CD4-positive, alpha-beta T cell (primary cell): Measurements from ENCODE around the gene PCDHGC4. TPM values are rescaled to one million over a fixed set of nuclear protein-coding genes. Genes with fewer than 3 reads are reported as not detected.

ENCODE experiments used
- ATAC-seq: fragments of 200-7000 bp; cut with Tn5 transposase; one replicate; pipeline ENCODE4 v1.10.0; 2022; ENCODE audit warnings: mild to moderate bottlenecking; ENCODE audit not compliant: poor library complexity
- CTCF ChIA-PET: fragments of 350-600 bp; sonication (Branson Sonifier 250); formaldehyde crosslinking; loops from one replicate; lab custom pipeline; 2021; ENCODE audit warnings: antibody characterized with exemption, inconsistent platforms; lab: Charles Lee
- POLR2A ChIA-PET: fragments of 350-600 bp; sonication (Branson Sonifier 250); formaldehyde crosslinking; loops from one replicate; lab custom pipeline; 2021; ENCODE audit warnings: antibody characterized with exemption, inconsistent platforms; lab: Charles Lee
- DNase-seq, 14 experiments: peaks; one replicate each; pipeline ENCODE4 v3.0.0-alpha.2; 2013 to 2020; ENCODE audit warnings: mixed read lengths in 2 of 14
- H3K27ac ChIP-seq, 2 donors: one replicate each; pipeline versions ENCODE4 v1.5.1 to v1.7.0; 2013; ENCODE audit warnings: low read length in 2 of 2, low read depth in 1 of 2, mild to moderate bottlenecking in 1 of 2
- H3K27me3 ChIP-seq, 2 experiments: 1 replicate in 1 of 2; 2 replicates in 1 of 2; pipeline versions ENCODE4 v1.6.1 to v1.7.0; 2013; ENCODE audit warnings: low read length in 2 of 2, control low read depth in 1 of 2, mild to moderate bottlenecking in 1 of 2, moderate library complexity in 1 of 2; ENCODE audit not compliant: insufficient read depth in 2 of 2, control insufficient read depth in 1 of 2
- H3K36me3 ChIP-seq: one replicate; pipeline ENCODE4 v1.6.1; 2013; ENCODE audit warnings: low read length, control low read depth; ENCODE audit not compliant: insufficient read depth
- H3K4me1 ChIP-seq: one replicate; pipeline ENCODE4 v1.6.1; 2013; ENCODE audit warnings: low read length, control low read depth; ENCODE audit not compliant: insufficient read depth
- H3K4me3 ChIP-seq: one replicate; pipeline ENCODE4 v1.5.1; 2013; ENCODE audit warnings: mild to moderate bottlenecking, low read length, moderate library complexity
- H3K9me3 ChIP-seq, 2 experiments: 1 replicate in 1 of 2; 2 replicates in 1 of 2; pipeline versions ENCODE4 v1.6.1 to v1.7.0; 2013; ENCODE audit warnings: low read length in 2 of 2, mild to moderate bottlenecking in 2 of 2, control low read depth in 1 of 2, moderate library complexity in 1 of 2; ENCODE audit not compliant: control insufficient read depth in 1 of 2, insufficient read depth in 1 of 2
- H3K27ac Mint-ChIP-seq: one replicate; pipeline ENCODE4 v1.8.0; 2020; ENCODE audit warnings: mixed read lengths
- H3K27me3 Mint-ChIP-seq: one replicate; pipeline ENCODE4 v1.8.0; 2021; ENCODE audit warnings: mixed read lengths
- H3K36me3 Mint-ChIP-seq: one replicate; pipeline ENCODE4 v1.8.0; 2021; ENCODE audit warnings: low read depth, mixed read lengths
- H3K4me1 Mint-ChIP-seq: one replicate; pipeline ENCODE4 v1.8.0; 2021; ENCODE audit warnings: low read depth, mixed read lengths
- H3K4me3 Mint-ChIP-seq: one replicate; pipeline ENCODE4 v1.8.0; 2020; ENCODE audit warnings: mild to moderate bottlenecking, mixed read lengths
- H3K9me3 Mint-ChIP-seq: one replicate; pipeline ENCODE4 v1.8.0; 2020; ENCODE audit warnings: mixed read lengths
- intact Hi-C, 2 experiments: fragments of 100-400 bp; cut with DNase I in 1 of 2; cut with micrococcal nuclease in 1 of 2; formaldehyde crosslinking; loops; one replicate each; pipeline versions ENCODE4 v1.15.1 to v1.9.0; 2023 to 2025; cut with DNase I, micrococcal nuclease
- total RNA-seq, 174 experiments: library from RNA in 2 of 174; stranded (reverse) in 2 of 174; gene quantifications; one replicate each; pipeline ENCODE4 v1.2.3 and lab custom pipeline; 2021 to 2026
- TF ChIP-seq, protein P1 (sequence below): fragments of 200-600 bp; IDR thresholded peaks from one replicate; pipeline ENCODE4 v1.8.0; 2022; ENCODE audit warnings: antibody characterized with exemption, mild to moderate bottlenecking

Gene PCDHGC4
- total RNA-seq, 2 experiments from 2014 or later = not detected

DNA sequence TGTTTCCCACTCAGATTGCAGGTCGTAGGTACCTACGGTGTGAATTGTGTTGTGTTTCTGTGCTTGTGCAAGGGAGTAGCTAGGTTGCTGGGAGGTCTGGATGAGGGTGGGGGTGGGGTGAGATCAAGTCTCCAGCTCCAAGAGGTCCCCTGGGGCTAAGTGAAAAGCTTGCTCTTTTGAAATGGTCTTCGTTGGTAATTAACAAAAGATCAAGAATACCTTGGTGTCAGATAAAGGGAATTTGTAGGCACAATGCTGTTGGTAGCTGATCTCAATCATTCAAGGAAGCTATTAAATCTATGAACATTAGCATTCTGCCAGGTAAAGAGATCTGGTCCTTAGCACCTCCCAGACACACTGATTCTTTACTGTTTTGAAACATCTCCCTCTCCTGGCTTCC is 928 bp upstream of the PCDHGC4 start:
- intact Hi-C loops = no loop called here
- POLR2A ChIA-PET = interaction anchor here (1.0 kb wide), 1 partner anchor 86 kb away, joined by 3 read pairs; the partner anchor contains the start of gene PCDHGB5
- H3K4me3 ChIP-seq = no peak overlapping the region
- H3K27me3 Mint-ChIP-seq = peaks cover 94% of the 10 kb centered on the region
- H3K27me3 ChIP-seq = peaks cover 65 to 80% of the 10 kb centered on the region in 2 experiments
- TF ChIP-seq, protein P1, sequence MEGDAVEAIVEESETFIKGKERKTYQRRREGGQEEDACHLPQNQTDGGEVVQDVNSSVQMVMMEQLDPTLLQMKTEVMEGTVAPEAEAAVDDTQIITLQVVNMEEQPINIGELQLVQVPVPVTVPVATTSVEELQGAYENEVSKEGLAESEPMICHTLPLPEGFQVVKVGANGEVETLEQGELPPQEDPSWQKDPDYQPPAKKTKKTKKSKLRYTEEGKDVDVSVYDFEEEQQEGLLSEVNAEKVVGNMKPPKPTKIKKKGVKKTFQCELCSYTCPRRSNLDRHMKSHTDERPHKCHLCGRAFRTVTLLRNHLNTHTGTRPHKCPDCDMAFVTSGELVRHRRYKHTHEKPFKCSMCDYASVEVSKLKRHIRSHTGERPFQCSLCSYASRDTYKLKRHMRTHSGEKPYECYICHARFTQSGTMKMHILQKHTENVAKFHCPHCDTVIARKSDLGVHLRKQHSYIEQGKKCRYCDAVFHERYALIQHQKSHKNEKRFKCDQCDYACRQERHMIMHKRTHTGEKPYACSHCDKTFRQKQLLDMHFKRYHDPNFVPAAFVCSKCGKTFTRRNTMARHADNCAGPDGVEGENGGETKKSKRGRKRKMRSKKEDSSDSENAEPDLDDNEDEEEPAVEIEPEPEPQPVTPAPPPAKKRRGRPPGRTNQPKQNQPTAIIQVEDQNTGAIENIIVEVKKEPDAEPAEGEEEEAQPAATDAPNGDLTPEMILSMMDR = no peak
- H3K36me3 ChIP-seq = no peaks in the 10 kb centered on the region
- no peak overlapping the region for H3K4me3 Mint-ChIP-seq
- no peak for DNase-seq
- H3K36me3 Mint-ChIP-seq = no peaks in the 10 kb centered on the region
- CTCF ChIA-PET = interaction anchor here (0.5 kb wide), 1 partner anchor 75 kb away, joined by 3 read pairs; no protein-coding TSS in a partner anchor
- H3K27ac Mint-ChIP-seq = no peak overlapping the region
- no peak overlapping the region for H3K27ac ChIP-seq
- ATAC-seq = no peak
- H3K9me3 ChIP-seq = peaks cover 0 to 22% of the 10 kb centered on the region in 2 experiments
- H3K9me3 Mint-ChIP-seq = no peaks in the 10 kb centered on the region
- H3K4me1 ChIP-seq = peaks cover 13% of the 10 kb centered on the region
- peaks cover 10% of the 10 kb centered on the region for H3K4me1 Mint-ChIP-seq

DNA sequence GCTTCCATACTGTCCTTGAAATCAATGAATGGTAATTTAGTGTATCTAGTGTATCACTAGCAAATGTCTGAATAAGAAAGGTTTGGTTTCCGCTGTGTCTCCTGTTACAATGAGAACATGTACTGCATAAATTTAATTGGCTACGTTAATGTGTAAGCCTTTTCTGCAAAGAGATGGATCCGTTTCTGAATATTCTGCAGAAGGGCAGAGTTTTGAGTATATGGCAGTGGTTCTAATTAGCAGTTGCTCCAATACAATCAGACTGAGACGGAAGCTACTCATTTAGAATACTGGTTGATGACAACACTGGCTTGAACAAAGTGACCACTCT is 555 bp upstream of the PCDHGC4 start:
- H3K4me1 ChIP-seq = peaks cover 13% of the 10 kb centered on the region
- peaks cover 0 to 25% of the 10 kb centered on the region in 2 experiments for H3K9me3 ChIP-seq
- no peaks in the 10 kb centered on the region for H3K36me3 Mint-ChIP-seq
- peaks cover 10% of the 10 kb centered on the region for H3K4me1 Mint-ChIP-seq
- POLR2A ChIA-PET = interaction anchor here (0.7 to 1.0 kb wide), 2 partner anchors 29 to 87 kb away, joined by 3 read pairs; partner anchors contain the start of gene PCDHGB5
- no peak overlapping the region for H3K27ac ChIP-seq
- H3K27me3 ChIP-seq = peaks cover 65 to 81% of the 10 kb centered on the region in 2 experiments
- no peak for DNase-seq
- no peaks in the 10 kb centered on the region for H3K9me3 Mint-ChIP-seq
- H3K4me3 Mint-ChIP-seq = no peak overlapping the region
- no peak overlapping the region for H3K4me3 ChIP-seq
- CTCF ChIA-PET = interaction anchor here (0.5 kb wide), 1 partner anchor 75 kb away, joined by 3 read pairs; no protein-coding TSS in a partner anchor
- no peaks in the 10 kb centered on the region for H3K36me3 ChIP-seq
- H3K27ac Mint-ChIP-seq = no peak overlapping the region
- peaks cover 96% of the 10 kb centered on the region for H3K27me3 Mint-ChIP-seq
- no peak for ATAC-seq
- intact Hi-C loops = no loop called here
- TF ChIP-seq, protein P1 = no peak

DNA sequence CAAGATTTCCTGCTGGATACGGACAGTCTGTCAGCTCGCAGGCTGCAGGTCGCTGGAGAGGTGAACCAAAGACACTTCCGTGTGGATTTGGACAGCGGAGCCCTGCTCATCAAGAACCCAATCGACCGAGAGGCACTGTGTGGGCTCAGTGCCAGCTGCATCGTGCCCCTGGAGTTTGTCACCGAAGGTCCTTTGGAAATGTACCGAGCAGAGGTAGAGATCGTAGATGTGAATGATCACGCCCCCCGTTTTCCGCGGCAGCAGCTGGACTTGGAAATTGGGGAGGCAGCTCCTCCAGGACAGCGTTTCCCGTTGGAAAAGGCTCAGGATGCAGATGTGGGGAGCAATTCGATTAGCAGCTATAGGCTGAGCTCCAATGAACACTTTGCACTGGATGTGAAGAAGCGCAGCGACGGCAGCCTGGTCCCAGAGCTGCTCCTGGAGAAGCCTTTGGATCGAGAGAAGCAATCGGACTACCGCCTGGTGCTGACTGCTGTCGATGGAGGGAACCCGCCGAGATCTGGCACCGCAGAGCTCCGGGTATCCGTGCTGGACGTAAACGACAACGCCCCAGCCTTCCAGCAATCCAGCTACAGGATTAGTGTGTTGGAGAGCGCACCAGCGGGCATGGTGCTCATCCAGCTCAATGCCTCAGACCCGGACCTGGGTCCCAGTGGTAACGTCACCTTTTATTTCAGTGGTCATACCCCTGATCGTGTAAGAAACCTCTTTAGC is 658 bp downstream of the PCDHGC4 start:
- Mint-ChIP-seq H3K27me3 (peaks cover 96% of the 10 kb centered on the region), H3K27ac (no peak overlapping the region), H3K36me3 (no peaks in the 10 kb centered on the region), H3K4me3 (no peak overlapping the region), H3K4me1 (peaks cover 10% of the 10 kb centered on the region), H3K9me3 (no peaks in the 10 kb centered on the region)
- ATAC-seq = no peak
- Histone ChIP-seq H3K27me3 (peaks cover 64 to 83% of the 10 kb centered on the region in 2 experiments), H3K4me3 (peak overlapping the region; percentile 7), H3K36me3 (no peaks in the 10 kb centered on the region), H3K4me1 (peaks cover 13% of the 10 kb centered on the region), H3K27ac (no peak overlapping the region), H3K9me3 (peaks cover 0 to 26% of the 10 kb centered on the region in 2 experiments)
- DNase-seq = no peak
- ChIA-PET CTCF (no interaction called here), POLR2A (interaction anchor here (0.6 kb wide), 1 partner anchor 27 kb away, joined by 3 read pairs; no protein-coding TSS in a partner anchor)
- intact Hi-C loops = no loop called here
- TF ChIP-seq, protein P1 = no peak
